GM15510 (cell line): ENCODE data around the gene ANK2.

ENCODE experiments used
- POLR2A ChIP-seq: IDR thresholded peaks from 3 replicates; pipeline ENCODE4 v1.6.1; 2011; ENCODE audit warnings: borderline replicate concordance; ENCODE audit not compliant: insufficient read length; ENCODE audit errors: extremely low read depth

Gene ANK2

GRCh38 chr4:113288696-113289095, 239.2 kb downstream of the ANK2 start:
- TF ChIP-seq POLR2A, result no peak

GRCh38 chr4:113289766-113290165, 240.3 kb downstream of the ANK2 start:
- no peak for TF ChIP-seq POLR2A

- no peak for TF ChIP-seq POLR2A
These were observed 241.2 kb downstream of the ANK2 start for GRCh38 chr4:113290666-113291065.

DNA sequence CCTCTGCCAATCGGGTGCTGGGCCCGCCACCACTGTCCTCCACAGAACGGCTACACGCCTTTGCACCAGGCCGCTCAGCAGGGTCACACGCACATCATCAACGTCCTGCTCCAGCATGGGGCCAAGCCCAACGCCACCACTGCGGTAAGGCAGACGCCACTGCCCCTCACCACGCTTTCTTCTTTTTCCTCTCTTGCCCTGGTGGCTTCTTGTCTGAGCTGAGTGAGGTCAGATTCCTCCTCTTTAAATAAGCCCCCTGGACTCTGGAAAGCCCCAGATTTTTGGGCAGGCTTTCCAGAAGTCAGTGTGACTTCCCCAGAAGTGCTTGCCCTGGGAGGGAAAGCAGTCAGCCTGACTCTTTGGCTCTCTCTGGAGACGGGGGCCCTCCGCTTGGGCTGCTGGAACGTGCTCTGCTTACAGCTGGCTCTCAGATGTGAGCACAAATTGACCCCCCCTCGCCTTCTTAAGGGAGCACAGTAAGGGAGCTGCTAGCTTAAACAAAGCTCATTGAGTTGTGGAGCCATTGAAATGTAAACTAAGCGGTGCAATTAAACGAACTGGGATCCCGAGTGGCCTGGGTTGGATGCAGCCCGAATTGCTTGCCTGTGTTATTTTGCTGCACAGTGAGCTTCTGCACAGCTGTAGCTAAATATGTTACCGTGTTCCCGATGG, 243.1 kb downstream of the ANK2 start:
- no peak for TF ChIP-seq POLR2A

DNA sequence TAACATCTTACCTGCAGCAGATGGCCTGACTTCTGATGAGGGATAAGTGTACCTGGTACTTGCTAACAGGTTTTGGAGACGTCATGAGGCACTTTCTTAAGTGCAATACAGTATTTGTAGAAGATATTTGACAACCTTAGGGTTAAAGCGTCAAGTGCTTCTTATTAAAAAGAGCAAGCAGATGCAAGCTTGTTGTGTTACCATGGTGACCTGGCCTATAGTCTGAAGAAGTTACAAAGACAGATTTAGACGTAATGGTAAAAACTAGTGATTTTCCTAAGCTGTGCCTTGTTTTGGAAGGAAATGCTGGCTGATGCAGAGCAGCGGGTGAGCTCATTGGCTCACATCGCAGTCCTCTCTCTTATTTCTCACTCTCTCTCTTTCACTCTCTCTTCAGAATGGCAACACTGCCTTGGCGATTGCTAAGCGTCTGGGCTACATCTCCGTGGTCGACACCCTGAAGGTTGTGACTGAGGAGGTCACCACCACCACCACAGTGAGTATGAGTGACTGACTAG, 243.6 kb downstream of the ANK2 start:
- no peak for TF ChIP-seq POLR2A

GRCh38 chr4:113293674-113294073, 244.2 kb downstream of the ANK2 start:
- no peak for TF ChIP-seq POLR2A

DNA sequence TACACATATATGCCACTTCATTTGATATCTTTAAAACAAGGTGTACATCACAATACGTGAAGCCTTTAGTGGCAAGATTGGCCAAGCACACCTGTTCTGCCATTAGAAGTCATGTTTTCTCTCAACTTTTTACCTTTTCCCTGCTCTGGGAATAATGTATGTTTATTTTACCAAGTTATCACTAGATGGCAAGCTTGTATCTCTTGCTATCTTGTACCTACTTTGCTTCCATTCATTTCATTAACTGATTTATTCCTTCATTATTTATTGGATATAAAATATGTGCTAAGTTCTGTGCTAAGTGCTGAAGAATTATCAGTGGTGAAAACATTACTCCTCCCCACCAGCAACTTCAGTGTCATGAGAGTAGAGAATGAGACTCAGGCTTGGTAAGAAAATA, 245.5 kb downstream of the ANK2 start:
- no peak for TF ChIP-seq POLR2A

DNA sequence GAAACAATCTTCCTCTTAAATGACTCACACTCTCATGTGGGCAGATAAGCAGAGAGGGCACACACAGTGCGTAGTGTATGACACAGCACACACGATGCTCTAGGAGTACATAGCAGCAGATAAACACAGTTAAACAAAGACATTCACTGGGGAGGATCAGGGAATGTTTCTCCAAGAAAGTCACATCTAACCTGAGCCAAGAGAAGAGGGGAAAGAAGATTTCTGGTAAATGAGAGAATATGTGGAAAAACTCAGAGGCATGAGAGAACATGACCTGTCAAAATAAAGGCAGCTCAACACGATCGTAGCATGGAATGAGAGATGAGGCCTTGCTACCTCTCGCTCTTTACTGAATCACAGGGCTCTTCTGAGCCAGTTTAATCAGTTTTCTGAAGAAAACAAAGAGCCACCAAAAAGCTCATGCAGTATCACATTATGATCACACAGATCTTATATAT, 251.0 kb downstream of the ANK2 start:
- no peak for TF ChIP-seq POLR2A

DNA sequence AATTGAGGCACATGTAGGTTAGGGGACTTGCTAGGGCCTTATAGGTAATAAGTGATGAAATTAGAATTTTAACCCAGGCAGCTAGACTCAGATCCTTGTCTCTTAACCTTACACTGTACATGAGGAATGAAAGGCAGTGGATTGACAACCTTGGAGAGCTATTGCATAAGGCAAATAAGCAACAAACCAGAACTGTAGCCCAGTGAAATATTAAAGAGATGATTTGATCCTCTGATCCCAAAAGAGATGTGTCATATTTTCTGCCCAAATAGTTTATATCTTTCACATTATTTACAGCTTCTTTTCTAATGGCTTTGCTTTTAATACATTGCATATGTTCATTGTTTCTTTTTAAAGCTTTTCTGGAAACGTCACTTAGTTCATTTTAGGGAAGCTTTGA, 252.6 kb downstream of the ANK2 start:
- TF ChIP-seq POLR2A, result no peak

GRCh38 chr4:113303315-113303714, 253.9 kb downstream of the ANK2 start:
- no peak for TF ChIP-seq POLR2A

DNA sequence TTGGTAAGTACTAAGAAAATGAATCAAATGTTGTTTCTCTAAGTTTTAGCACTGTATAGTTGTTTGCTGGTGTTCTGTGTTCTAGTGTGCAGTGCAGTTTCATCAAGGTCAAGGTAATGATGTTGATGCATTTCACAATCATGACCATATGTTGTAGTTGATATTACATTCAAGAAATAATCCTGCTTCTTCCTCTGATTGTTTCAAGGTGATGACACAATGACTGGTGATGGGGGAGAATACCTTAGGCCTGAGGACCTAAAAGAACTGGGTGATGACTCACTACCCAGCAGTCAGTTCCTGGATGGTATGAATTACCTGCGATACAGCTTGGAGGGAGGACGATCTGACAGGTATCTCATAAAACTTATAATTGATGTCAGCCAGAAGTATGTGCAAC, 261.6 kb downstream of the ANK2 start:
- TF ChIP-seq POLR2A, result no peak

GRCh38 chr4:113312529-113312928, 263.1 kb downstream of the ANK2 start:
- TF ChIP-seq POLR2A, result no peak

DNA sequence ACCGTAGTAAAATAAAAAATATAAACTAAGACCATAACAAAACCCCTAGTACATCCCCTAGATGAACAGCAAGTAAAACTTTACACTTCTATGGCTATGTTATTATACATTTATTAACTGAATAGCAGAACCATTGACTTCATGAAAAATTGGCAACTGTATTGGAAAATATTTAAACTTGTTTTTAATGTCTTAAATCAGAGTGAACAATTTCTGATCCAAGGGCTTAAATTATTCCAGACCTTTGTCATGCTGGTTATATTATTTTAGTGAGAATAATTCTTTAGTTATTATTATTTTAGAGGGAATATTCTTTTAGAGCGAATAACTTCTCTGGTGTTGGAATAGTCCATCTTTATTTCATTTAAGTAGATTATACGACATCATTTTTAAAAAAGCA, 265.0 kb downstream of the ANK2 start:
- no peak for TF ChIP-seq POLR2A

DNA sequence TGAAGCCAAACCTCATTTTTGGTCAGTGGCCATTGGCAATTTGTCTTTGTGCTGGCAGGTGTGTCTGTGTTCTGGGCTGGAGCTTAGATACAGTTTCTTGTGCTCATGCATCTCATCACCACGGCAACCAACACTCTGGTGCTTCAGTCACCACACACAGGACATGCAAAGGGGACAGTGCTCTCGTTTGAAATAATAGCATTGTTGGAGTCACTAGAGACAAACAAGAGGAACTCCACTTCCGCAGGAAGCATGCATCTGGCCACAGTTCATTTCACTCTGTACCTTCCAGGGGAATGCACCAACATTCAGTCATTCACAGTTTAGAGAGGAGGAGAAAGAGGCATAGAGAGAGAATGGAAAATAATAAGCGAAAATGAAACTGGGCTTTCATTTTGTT, 267.4 kb downstream of the ANK2 start:
- TF ChIP-seq POLR2A, result no peak

- no peak for TF ChIP-seq POLR2A
These were observed 268.1 kb downstream of the ANK2 start for GRCh38 chr4:113317523-113317922.

DNA sequence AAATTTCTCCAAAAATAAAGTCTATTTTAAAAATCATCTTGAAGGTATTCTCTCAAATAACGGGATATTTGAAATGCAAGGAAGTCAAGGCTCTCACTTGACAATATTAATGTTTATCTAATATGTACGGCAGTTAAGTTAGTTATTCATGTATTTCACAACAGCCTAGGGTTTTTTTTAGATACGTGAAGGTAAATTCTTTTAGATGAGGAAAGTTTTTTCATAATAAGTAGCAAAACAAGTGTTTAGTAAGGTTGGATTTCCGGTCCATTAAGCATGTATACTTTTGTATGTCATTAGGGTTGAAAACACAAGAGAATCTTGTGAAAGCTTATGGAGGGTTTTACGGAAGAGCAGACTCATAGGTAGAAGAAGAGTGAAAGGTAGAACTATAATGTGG, 273.3 kb downstream of the ANK2 start:
- no peak for TF ChIP-seq POLR2A
